ENCODE results near the gene PPM1A. TPM values are rescaled to one million over a fixed set of nuclear protein-coding genes. Genes with fewer than 3 reads are reported as not detected.

The PPM1A gene
- total and polyA plus RNA-seq, 7 donors = 54.0 to 174 (median 129) TPM

DNA sequence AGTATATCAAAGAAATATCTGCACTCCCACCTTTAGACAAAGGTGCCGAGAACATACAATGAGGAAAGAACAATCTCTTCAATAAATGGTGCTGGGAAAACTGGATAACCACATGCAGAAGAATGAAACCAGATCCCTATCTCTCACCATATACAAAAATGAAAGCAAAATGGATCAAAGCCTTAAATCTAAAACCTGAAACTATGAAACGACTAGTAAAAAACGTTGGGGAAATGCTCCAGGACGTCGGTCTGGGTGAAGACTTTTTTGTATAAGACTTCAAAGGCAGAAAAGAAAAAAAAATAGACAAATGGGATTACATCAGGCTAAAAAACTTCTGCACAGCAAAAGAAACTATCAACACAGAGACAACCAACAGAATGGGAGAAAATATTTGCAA lies 83.8 kb downstream of the PPM1A start:
- TF ChIP-seq, protein P1, sequence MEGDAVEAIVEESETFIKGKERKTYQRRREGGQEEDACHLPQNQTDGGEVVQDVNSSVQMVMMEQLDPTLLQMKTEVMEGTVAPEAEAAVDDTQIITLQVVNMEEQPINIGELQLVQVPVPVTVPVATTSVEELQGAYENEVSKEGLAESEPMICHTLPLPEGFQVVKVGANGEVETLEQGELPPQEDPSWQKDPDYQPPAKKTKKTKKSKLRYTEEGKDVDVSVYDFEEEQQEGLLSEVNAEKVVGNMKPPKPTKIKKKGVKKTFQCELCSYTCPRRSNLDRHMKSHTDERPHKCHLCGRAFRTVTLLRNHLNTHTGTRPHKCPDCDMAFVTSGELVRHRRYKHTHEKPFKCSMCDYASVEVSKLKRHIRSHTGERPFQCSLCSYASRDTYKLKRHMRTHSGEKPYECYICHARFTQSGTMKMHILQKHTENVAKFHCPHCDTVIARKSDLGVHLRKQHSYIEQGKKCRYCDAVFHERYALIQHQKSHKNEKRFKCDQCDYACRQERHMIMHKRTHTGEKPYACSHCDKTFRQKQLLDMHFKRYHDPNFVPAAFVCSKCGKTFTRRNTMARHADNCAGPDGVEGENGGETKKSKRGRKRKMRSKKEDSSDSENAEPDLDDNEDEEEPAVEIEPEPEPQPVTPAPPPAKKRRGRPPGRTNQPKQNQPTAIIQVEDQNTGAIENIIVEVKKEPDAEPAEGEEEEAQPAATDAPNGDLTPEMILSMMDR (IDR thresholded peaks at IDR 0.05) = no peak
- DNase-seq (no peak), ATAC-seq (no peak)
- H3K36me3 ChIP-seq (ENCODE audit: insufficient read depth in 1 of 2, low read depth in 1 of 2) = no peaks in the 10 kb centered on the region
- intact Hi-C loops (cut with DNase I) = no loop called here
- WGBS, 3 donors = 43 to 45% (median 44%) methylated on average over 5 of the region's 5 CpGs
- H3K4me3 ChIP-seq = no peak overlapping the region
- no peak overlapping the region for H3K27ac ChIP-seq
- H3K27me3 ChIP-seq (ENCODE audit: insufficient read depth in 3 of 3, low read length in 2 of 3) = no peaks in the 10 kb centered on the region
- H3K9me3 ChIP-seq = no peaks in the 10 kb centered on the region
- H3K4me1 ChIP-seq = peaks cover 2% of the 10 kb centered on the region

DNA sequence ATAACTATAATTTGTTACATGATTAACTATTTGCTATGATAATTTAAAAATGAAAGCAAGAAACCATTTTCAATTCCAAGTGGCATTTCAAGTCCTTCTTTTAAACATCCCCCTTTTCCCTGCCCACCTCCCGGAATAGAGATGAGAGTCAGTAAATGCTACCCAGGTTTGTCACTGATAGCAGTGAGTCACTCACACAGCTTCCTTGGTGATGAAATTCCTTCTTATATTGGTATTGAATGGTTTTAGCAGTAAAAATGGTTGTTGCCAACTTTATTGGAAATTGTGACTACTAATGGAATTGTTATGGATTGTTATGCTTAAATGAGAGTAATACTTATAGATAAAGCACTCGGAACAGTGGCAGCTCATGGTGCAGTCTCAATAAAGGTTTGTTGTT lies 90.5 kb downstream of the PPM1A start:
- no peak for DNase-seq
- intact Hi-C loops (cut with DNase I) = no loop called here
- WGBS, 3 donors = 84 to 90% (median 89%) methylated on average over 2 of the region's 2 CpGs

DNA sequence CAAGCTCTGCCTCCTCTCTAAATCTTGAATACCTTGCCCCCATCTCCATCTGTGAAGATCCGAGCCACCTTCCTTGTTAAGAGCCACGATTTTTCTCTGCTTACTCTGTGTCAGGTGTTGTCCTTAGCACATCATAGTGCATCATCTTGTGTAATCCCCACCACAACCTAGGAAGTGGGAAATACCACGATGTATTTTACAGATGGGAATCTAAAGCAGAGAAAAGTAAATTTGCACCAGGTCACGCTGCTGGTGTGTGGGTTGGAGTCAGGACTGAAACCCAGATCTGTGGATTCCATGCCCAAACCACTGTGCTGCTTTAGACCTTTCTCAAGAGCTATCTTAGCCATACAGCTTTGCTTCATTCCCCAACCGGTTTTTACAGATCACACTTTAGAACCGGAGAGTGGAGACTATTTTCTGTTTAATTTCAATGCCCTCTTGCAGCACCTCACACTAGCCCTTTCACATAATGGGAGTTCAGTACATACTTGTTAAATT lies 94.6 kb downstream of the PPM1A start:
- ATAC-seq = no peak
- Histone ChIP-seq H3K4me1 (no peaks in the 10 kb centered on the region), H3K4me3 (no peak overlapping the region), H3K9me3 (no peaks in the 10 kb centered on the region), H3K27me3 (ENCODE audit: insufficient read depth in 3 of 3, low read length in 2 of 3) (peaks cover 0 to 3% (median 0%) of the 10 kb centered on the region in 3 donors), H3K27ac (no peak overlapping the region), H3K36me3 (ENCODE audit: insufficient read depth in 1 of 2, low read depth in 1 of 2) (no peaks in the 10 kb centered on the region)
- intact Hi-C loops (cut with DNase I) = no loop called here
- TF ChIP-seq, protein P1 (IDR thresholded peaks at IDR 0.05) = no peak
- 76 to 82% (median 79%) methylated on average over 6 of the region's 6 CpGs for WGBS, 3 donors
- DNase-seq = no peak

More for the DNA sequence above, 90.5 kb downstream of the PPM1A start:
- no peaks in the 10 kb centered on the region for H3K4me1 ChIP-seq
- H3K9me3 ChIP-seq = no peaks in the 10 kb centered on the region
- no peak overlapping the region for H3K27ac ChIP-seq
- TF ChIP-seq, protein P1 (IDR thresholded peaks at IDR 0.05) = no peak
- no peak overlapping the region for H3K4me3 ChIP-seq
- H3K36me3 ChIP-seq (ENCODE audit: insufficient read depth in 1 of 2, low read depth in 1 of 2) = no peaks in the 10 kb centered on the region
- no peak for ATAC-seq
- peaks cover 0 to 3% (median 0%) of the 10 kb centered on the region in 3 donors for H3K27me3 ChIP-seq (ENCODE audit: insufficient read depth in 3 of 3, low read length in 2 of 3)

DNA sequence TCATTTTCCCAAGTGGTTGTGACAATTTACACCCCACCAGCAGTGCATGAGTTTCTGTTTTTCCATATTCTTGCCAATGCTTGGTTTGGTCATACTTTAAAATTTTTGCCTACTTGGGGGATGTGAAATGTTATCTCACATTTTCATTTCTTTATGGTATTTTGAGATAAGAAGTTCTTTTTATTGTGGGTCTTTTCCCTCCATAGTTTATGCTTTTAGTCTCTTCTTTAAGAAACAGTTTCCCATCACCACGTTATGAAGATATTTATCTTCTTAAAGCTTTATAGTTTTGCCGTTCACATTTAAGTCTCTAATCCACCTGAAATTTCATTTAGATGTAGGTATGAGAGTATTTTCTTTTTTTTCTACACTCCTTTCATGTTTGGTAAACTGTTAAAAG lies 95.7 kb downstream of the PPM1A start:
- H3K27ac ChIP-seq = no peak overlapping the region
- intact Hi-C loops (cut with DNase I) = loop anchor here in 1 of 2 donors (5.0 kb wide), 1 partner anchor 218 kb away; no protein-coding TSS in a partner anchor
- 78 to 87% (median 84%) methylated on average over 2 of the region's 2 CpGs for WGBS, 3 donors
- ATAC-seq (no peak), DNase-seq (no peak)
- no peaks in the 10 kb centered on the region for H3K4me1 ChIP-seq
- no peaks in the 10 kb centered on the region for H3K9me3 ChIP-seq
- H3K27me3 ChIP-seq (ENCODE audit: insufficient read depth in 3 of 3, low read length in 2 of 3) = no peaks in the 10 kb centered on the region
- H3K4me3 ChIP-seq = no peak overlapping the region
- TF ChIP-seq, protein P1 (IDR thresholded peaks at IDR 0.05) = no peak
- no peaks in the 10 kb centered on the region for H3K36me3 ChIP-seq (ENCODE audit: insufficient read depth in 1 of 2, low read depth in 1 of 2)

DNA sequence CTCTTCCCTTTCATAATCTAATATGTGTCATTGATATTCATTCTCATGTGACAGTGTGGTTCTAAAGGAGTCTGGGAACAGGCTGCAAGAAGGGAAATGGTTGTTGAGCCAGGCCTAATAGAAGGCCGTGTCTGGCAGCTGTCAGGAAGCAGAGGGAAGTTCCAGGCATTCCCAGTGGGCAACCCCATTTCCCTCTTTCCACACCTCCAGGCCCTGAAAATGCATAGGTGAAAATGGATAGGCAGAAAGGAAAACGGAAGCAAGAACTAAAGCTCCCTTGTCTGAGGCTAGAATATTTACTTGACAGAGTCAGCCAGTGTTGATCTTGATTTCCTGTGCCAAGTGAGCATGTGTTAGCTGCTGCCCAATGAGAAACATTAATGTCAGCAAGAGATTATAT lies 97.7 kb downstream of the PPM1A start:
- Histone ChIP-seq H3K4me1 (no peaks in the 10 kb centered on the region), H3K27ac (no peak overlapping the region), H3K9me3 (no peaks in the 10 kb centered on the region), H3K27me3 (ENCODE audit: insufficient read depth in 3 of 3, low read length in 2 of 3) (peaks cover 0 to 2% (median 0%) of the 10 kb centered on the region in 3 donors), H3K4me3 (no peak overlapping the region), H3K36me3 (ENCODE audit: insufficient read depth in 1 of 2, low read depth in 1 of 2) (no peaks in the 10 kb centered on the region)
- TF ChIP-seq, protein P1 (IDR thresholded peaks at IDR 0.05) = no peak
- DNase-seq = no peak
- intact Hi-C loops (cut with DNase I) = loop anchor here in 1 of 2 donors (5.0 kb wide), 1 partner anchor 216 kb away; no protein-coding TSS in a partner anchor
- WGBS, 3 donors = 31 to 46% (median 32%) methylated on average over 2 of the region's 2 CpGs
- peak; percentile 30 to 50 (median 43) for ATAC-seq

Data from psoas muscle (tissue), 8 donors.